Measurements from ENCODE around the gene DDX52.
"Not testable (repeated sequence)": the region's sequence is repeated elsewhere in the genome, so short reads cannot be mapped to it uniquely, and the experiment has no call there.

Gene DDX52

DNA sequence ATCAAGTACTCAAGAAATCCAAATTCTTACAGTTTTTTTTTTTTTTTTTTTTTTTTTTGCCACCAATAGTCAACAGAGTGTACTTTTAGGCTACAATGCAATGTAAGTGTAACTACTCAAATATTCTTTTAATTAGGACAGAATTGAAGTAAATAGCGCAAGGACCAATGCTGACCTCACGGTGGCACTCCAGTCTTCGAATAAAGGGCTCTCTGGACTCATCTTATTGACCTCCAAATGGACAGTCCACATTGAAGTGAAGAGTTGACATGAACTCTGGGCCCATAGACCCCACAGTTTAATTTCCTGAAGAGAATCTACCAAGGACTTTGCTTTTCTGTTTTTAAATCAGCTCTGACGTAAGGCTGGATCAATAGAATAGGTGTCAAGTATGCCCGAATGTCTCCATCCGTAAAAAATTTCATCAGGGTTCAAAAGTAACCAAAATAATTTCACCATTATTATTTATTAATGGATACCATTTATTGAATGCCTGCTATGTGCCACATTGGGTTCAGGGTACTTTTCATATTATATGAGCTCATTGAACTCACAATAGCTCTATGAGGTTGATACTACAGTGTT lies 7.3 kb upstream of the DDX52 start:
- DNase-seq: no peak

DNA sequence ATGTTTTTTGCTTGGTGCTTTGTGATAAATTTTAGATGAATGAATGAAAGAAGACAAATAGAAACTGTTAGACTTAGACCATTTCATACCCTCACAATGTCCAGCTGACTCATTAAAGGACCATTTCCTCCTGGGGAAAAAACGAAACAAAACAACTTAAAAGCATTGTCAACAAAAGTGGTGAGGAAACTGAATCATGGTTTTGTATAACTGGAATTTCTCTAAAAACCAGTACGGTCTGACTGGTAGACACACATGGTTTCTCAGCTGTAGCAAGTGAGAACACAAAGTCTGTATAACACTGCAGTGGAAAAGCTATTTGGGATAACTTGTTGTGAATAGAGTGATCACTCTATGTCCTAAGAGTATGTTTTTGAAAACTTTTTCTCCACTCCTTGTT lies 5.3 kb upstream of the DDX52 start:
- DNase-seq: no peak

DNA sequence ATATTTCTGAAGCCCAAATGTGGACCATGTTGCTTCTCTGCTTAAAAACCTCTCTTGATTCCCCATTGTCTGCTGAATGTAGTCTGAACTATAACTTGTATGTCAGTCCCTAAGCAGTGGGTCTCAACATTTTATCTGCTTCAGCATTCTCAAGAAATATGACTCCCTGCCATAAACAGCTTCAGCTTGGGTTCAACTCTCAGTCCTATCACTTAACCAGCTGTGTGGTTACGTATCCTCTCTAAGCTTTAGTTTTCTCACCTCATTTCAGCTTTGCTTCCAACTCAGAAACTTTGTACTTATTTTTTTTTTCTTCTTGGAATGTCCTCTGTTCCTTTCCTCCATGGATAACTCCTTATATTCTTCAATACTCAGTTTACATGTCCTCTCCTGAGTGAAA lies 4.6 kb upstream of the DDX52 start:
- no peak for DNase-seq

GRCh38 chr17:37643869-37644268 lies 623 bp upstream of the DDX52 start:
- no peak for DNase-seq

DNA sequence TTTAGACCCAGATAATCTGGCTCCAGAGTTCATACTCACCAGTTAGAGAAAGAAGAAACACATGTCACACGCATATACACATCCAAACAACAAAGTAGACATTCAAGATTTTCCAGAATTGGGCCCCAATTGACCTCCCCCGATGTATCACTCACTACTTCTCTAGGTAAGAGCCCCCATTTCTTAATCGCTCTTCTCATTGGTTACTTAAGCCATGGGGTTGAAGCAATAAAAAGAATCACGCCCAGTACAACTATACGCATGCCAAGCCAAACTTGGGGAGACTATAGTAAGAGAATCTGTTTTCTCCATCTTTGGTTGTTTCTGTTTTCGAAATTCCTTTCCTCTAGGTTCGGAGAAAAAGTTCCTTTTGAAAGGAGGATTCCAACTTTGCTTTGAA lies 565 bp downstream of the DDX52 start:
- no peak for DNase-seq

- no peak for DNase-seq
Measured at GRCh38 chr17:37640015-37640414, 3.2 kb downstream of the DDX52 start.

GRCh38 chr17:37637956-37638355 lies 5.3 kb downstream of the DDX52 start:
- no peak for DNase-seq

GRCh38 chr17:37616430-37616829 lies 26.8 kb downstream of the DDX52 start:
- not testable (repeated sequence) for DNase-seq

DNA sequence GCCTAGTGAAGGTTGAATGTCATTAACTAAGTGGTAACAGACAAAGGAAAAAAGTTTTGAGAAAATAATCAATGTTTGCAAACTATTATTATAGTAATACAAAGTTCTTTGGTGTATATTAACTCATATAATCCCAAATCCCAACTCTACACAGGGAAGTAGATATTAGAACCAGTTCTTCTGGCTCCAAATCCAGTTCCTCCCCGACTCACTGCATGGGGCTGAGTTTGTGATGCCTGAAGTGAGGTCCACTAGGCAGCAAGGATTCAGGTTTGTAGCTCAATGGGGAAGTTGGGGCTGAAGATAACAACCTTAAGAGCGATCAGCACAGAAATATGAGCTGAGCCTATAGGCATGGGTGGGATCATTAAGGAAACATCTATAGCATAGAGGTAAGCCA lies 28.4 kb downstream of the DDX52 start:
- no peak for DNase-seq

DNA sequence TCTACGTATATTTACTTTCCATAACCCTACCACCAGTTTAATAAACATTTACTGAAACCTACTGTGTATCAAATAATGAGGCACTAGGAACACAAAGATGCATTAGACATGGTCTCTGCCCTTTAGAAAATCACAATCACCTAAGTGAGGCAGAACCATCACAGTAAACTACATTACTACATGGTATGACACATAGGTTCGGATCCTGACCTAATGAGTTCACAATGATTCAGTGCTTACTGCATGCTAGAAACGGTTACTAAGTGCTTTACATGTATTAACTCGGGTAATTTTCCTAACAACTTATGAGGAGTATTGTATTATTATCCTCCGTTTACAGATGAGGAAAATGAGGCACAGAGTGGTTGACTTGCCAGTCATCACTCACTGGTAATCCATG lies 28.9 kb downstream of the DDX52 start:
- DNase-seq: no peak

DNA sequence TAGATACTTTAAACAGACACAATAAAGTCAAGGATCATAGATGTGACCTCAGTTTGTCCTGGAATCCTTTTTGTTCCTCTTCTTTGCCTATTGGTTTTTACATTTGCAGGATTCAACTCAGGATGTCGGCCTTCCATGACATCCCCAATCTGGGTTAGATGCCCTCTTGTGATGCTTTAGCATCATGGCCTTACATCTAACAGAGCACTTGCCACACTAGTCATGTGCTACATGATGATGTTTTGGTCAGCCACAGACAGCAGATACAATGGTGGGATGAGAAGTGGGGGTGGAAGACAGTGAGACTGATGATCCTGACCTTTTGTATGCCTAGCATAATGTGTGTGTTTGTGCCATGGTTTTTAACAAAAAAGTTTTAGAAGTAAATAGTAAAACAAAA lies 32.3 kb downstream of the DDX52 start:
- no peak for DNase-seq

GRCh38 chr17:37610041-37610420 lies 33.2 kb downstream of the DDX52 start:
- not testable (repeated sequence) for DNase-seq

DNA sequence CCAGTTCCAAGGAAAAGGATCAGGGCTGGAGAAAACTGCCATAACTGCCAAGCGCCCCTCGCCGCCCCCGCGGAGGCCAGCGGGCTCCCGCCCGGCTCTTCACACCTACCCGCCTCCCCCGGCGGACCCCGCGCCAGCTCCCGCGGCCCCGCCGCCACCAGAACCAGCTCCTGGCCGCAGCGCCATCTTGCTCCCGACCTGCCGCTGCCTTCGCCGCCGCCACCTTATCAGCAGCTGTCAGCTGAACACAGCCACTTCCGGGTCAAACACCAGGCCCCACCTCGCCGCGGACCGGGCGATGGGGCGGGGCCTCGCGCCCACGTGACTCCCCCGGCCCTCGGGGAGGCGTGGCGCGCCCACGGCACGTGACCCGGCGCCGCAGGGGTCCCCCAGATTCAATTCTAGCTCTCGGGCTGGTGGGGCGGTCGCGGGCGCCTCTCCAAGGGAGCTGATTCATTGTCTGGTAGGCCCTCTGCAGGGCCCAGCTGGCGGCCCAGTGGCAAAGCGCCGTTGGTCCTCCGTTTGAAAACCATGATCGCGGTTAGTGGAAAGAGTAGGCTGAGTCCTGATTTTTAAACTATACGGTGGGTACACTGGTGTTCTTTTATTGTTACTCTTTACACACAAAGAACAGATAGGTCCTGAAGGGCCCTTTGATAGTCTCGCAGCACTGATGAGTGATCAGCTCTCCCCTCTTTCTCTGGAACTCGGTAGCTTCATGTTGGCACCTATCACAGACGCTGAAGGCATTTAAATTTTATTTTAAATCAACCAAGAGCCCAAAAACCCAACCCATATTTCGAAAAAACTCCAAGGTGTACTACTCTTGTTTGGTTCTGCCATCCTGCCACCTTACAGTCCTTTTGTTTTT lies 33.8 kb downstream of the DDX52 start, which contains the start of gene SYNRG:
SYNRG (minus strand) TSS at position 249 of the 871 bp plus-strand sequence; CDS start at position 186, 63 bp downstream.
- DNase-seq: peak; percentile 80

- peak; percentile 22 for DNase-seq
Measured at GRCh38 chr17:37608351-37609169, 34.7 kb downstream of the DDX52 start.

- DNase-seq: no peak
Measured at GRCh38 chr17:37607637-37608331, 35.5 kb downstream of the DDX52 start.

- no peak for DNase-seq
Measured at GRCh38 chr17:37605813-37606505, 37.3 kb downstream of the DDX52 start.

DNA sequence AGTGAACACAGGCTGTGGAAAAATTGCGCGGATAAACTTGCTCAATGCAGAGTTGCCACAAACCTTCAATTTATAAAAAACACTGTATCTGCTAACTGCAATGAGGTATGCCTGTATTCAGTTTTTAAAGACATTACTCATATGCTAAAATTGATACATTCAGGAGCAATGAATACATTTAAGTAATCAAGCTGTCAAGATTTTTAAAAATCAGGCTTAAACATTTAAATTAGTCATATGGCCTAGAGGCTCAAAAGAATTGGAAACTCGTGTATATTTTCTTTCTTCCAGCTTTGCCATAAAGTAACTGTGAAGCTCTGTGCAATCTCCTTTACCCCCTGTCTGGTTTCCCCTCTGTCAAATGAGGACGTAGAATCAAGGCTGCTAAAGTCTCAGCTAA lies 38.2 kb downstream of the DDX52 start:
- no peak for DNase-seq

GRCh38 chr17:37604556-37604955 lies 38.7 kb downstream of the DDX52 start:
- no peak for DNase-seq

DNA sequence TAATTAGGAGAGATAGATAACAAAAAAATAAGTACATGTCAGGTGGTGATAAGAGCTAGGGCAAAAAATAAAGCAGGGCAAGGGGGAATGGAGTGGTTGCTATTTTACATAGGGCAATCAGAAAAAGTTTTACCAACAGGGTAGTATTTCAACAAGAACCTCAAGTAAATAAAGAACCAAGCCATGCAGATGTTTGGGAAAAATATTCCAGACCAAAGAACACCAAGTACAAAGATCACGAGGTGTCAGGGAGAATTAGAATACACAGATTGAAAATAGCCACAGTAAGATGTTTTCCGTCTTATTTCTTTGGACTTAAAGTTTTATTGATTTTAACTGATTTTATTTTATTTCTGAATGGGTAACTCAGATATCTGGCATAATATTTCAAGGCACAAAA lies 45.1 kb downstream of the DDX52 start:
- DNase-seq: no peak

GRCh38 chr17:37592291-37592690 lies 51.0 kb downstream of the DDX52 start:
- DNase-seq: no peak

- DNase-seq: no peak
Measured at GRCh38 chr17:37585066-37585465, 58.2 kb downstream of the DDX52 start.

DNA sequence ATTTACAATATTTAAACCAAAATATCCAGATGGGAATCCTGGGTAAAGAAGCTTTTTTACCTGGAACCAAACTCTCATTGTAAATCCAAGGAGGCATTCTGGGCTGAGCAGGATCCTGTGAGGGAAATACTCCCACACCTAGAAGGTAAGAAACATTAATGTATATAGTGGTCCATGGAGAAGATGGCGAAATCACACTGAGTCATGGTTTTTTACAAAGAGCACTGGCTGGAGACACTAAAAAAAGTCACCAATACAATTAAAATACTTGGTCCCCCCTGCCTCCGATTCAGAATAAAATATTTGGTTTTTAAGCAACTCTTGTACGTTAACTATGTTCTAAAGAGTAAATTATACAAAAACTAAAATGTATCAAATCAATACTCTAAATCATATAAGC lies 67.0 kb downstream of the DDX52 start:
- DNase-seq: no peak

Measured in 8988T (cell line).